ENCODE measurements around the gene TGM1.

Gene TGM1

DNA sequence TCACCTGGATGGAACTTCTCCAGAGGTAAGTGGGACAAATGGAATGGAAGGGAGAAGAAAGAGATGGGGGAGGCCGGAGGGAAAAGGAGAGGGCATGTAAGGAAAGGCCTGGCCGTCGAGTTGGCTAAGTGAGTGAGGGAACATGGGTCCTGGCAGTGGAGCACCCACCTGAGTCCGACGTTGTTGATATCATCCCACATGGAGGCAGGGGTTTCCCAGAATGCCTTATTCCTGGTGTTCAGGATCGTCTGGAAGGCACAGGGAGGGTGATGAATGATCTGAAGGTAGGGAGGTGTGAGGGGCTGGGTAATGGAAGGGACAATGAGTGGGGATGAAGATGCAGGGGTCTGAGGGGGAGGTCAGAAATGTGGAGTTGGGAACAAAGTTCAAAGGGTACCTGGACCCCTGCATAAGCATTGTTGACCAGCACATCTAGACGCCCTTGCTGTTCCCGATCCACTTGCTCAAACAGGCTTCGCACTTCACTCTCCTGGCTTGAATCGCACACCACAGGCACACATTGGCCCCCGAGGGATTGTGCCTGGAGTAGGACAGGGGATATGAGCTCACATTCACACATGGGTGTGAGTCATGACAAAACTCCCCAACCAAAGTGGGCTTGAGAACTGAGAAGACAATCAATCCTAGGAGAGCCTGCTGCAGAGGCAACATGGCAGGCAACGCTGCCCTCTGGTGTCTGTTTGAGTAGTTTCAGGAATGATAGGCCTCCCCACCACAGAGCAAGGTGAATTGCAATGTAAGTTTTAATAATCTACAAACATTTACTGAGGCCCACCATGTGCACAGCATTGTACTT lies 33.6 kb upstream of the TGM1 start (continued):
- peak; percentile 7; the same call in 1 of the 2 replicates for TF ChIP-seq ZNF292 (tag by site-specific recombination; IDR thresholded peaks at IDR 0.05; ENCODE audit: borderline replicate concordance, low read depth)
- no peak for TF ChIP-seq ZNF596 (tag by site-specific recombination; IDR thresholded peaks at IDR 0.05)
- no peak for TF ChIP-seq ZNF248 (tag by site-specific recombination; IDR thresholded peaks at IDR 0.05)
- no peak for TF ChIP-seq ZNF529 (tag by site-specific recombination; IDR thresholded peaks at IDR 0.05; ENCODE audit: insufficient replicate concordance)
- no peak for TF ChIP-seq ZNF24 (tag by site-specific recombination; IDR thresholded peaks at IDR 0.05)
- TF ChIP-seq, protein P1, sequence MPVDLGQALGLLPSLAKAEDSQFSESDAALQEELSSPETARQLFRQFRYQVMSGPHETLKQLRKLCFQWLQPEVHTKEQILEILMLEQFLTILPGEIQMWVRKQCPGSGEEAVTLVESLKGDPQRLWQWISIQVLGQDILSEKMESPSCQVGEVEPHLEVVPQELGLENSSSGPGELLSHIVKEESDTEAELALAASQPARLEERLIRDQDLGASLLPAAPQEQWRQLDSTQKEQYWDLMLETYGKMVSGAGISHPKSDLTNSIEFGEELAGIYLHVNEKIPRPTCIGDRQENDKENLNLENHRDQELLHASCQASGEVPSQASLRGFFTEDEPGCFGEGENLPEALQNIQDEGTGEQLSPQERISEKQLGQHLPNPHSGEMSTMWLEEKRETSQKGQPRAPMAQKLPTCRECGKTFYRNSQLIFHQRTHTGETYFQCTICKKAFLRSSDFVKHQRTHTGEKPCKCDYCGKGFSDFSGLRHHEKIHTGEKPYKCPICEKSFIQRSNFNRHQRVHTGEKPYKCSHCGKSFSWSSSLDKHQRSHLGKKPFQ (tag by site-specific recombination; IDR thresholded peaks at IDR 0.05), result no peak
- TF ChIP-seq RBAK (tag by site-specific recombination; IDR thresholded peaks at IDR 0.05), result no peak
- no peak for TF ChIP-seq WT1 (tag by site-specific recombination; IDR thresholded peaks at IDR 0.05)
- TF ChIP-seq ZNF501 (tag by site-specific recombination; IDR thresholded peaks at IDR 0.05), result no peak
- no peak for TF ChIP-seq ZNF16 (tag by site-specific recombination; IDR thresholded peaks at IDR 0.05; ENCODE audit: low read depth)
- TF ChIP-seq GFI1B (tag by site-specific recombination; IDR thresholded peaks at IDR 0.05), result no peak
- peak; percentile 63 for TF ChIP-seq ZBTB17 (tag by site-specific recombination; IDR thresholded peaks at IDR 0.05)
- TF ChIP-seq, protein P2, sequence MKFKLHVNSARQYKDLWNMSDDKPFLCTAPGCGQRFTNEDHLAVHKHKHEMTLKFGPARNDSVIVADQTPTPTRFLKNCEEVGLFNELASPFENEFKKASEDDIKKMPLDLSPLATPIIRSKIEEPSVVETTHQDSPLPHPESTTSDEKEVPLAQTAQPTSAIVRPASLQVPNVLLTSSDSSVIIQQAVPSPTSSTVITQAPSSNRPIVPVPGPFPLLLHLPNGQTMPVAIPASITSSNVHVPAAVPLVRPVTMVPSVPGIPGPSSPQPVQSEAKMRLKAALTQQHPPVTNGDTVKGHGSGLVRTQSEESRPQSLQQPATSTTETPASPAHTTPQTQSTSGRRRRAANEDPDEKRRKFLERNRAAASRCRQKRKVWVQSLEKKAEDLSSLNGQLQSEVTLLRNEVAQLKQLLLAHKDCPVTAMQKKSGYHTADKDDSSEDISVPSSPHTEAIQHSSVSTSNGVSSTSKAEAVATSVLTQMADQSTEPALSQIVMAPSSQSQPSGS (tag by site-specific recombination; IDR thresholded peaks at IDR 0.05; ENCODE audit: low read depth), result no peak
- no peak for TF ChIP-seq KLF9 (tag by site-specific recombination; IDR thresholded peaks at IDR 0.05; ENCODE audit: low read depth)
- no peak for TF ChIP-seq ZNF140 (tag by site-specific recombination; IDR thresholded peaks at IDR 0.05)
- no peak for TF ChIP-seq REPIN1 (tag by site-specific recombination; IDR thresholded peaks at IDR 0.05; ENCODE audit: low read depth)
- TF ChIP-seq ZNF174 (tag by site-specific recombination; IDR thresholded peaks at IDR 0.05), result no peak
- TF ChIP-seq ZNF677 (tag by site-specific recombination; IDR thresholded peaks at IDR 0.05), result no peak
- no peak for TF ChIP-seq PRDM1 (tag by site-specific recombination; IDR thresholded peaks at IDR 0.05)
- no peak for TF ChIP-seq ZNF341 (tag by site-specific recombination; IDR thresholded peaks at IDR 0.05; ENCODE audit: low read depth)
- TF ChIP-seq, protein P3, sequence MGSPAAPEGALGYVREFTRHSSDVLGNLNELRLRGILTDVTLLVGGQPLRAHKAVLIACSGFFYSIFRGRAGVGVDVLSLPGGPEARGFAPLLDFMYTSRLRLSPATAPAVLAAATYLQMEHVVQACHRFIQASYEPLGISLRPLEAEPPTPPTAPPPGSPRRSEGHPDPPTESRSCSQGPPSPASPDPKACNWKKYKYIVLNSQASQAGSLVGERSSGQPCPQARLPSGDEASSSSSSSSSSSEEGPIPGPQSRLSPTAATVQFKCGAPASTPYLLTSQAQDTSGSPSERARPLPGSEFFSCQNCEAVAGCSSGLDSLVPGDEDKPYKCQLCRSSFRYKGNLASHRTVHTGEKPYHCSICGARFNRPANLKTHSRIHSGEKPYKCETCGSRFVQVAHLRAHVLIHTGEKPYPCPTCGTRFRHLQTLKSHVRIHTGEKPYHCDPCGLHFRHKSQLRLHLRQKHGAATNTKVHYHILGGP (tag by site-specific recombination; IDR thresholded peaks at IDR 0.05), result no peak
- no peak for TF ChIP-seq ZNF624 (tag by site-specific recombination; IDR thresholded peaks at IDR 0.05)
- TF ChIP-seq, protein P4, sequence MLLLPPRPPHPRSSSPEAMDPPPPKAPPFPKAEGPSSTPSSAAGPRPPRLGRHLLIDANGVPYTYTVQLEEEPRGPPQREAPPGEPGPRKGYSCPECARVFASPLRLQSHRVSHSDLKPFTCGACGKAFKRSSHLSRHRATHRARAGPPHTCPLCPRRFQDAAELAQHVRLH (tag by site-specific recombination; IDR thresholded peaks at IDR 0.05), result no peak
- TF ChIP-seq ZXDB (tag by site-specific recombination; IDR thresholded peaks at IDR 0.05), result no peak
- no peak for TF ChIP-seq ZNF404 (tag by site-specific recombination; IDR thresholded peaks at IDR 0.05)
- 0 out of 2 replicates have a peak, but pooled peaks have one; percentile 15 for TF ChIP-seq ZFP69B (tag by site-specific recombination; IDR thresholded peaks at IDR 0.05)
- no peak for TF ChIP-seq GLI4 (tag by site-specific recombination; IDR thresholded peaks at IDR 0.05)
- TF ChIP-seq ZNF184 (tag by site-specific recombination; IDR thresholded peaks at IDR 0.05), result peak; percentile 72; the same call in 1 of the 2 replicates
- no peak for TF ChIP-seq BCL11A (tag by site-specific recombination; IDR thresholded peaks at IDR 0.05; ENCODE audit: low read depth)
- TF ChIP-seq, protein P5, sequence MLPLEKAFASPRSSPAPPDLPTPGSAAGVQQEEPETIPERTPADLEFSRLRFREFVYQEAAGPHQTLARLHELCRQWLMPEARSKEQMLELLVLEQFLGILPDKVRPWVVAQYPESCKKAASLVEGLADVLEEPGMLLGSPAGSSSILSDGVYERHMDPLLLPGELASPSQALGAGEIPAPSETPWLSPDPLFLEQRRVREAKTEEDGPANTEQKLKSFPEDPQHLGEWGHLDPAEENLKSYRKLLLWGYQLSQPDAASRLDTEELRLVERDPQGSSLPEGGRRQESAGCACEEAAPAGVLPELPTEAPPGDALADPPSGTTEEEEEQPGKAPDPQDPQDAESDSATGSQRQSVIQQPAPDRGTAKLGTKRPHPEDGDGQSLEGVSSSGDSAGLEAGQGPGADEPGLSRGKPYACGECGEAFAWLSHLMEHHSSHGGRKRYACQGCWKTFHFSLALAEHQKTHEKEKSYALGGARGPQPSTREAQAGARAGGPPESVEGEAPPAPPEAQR (tag by site-specific recombination; IDR thresholded peaks at IDR 0.05), result no peak
- TF ChIP-seq ZBTB8A (tag by site-specific recombination; IDR thresholded peaks at IDR 0.05), result no peak
- TF ChIP-seq KLF7 (tag by site-specific recombination; IDR thresholded peaks at IDR 0.05; ENCODE audit: borderline replicate concordance), result no peak
- TF ChIP-seq ZNF623 (tag by site-specific recombination; IDR thresholded peaks at IDR 0.05), result no peak

All from HEK293 (cell line).